ENCODE measurements around the gene SH3BP4.

DNA sequence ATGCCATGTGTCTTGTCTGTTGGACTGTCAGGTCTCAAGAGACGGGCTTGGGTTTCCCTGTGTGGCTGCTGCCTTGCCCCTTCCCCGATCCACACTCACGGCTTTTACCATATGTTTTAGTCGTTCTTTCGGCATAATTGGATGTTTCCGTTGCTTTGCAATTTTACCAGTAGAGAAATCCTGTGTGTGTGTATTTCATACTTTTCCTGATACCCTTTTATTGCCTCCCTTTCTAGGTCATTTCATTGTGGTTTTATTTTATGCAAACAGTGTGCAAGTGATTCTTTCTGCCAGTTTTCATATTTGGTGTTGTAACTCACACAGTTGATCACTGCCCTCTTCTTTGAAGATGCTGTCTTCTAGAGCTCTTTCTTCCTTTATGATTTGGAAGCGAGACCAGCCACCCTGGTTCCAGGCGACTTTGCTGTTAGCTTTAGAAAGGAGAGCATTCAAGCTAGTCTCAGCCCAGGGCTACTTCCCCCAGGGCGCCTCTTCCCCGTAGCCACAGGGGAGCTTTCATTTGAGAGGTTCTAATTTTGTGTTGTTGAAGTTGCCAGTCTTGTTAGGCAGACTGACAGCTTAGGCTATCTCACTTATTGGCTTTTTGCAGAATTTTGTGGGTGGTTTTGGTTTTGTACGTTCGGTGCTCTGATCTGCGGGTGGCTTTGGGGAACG lies 17.0 kb downstream of the SH3BP4 start:
- no peak for TF ChIP-seq POLR2AphosphoS5 (IDR thresholded peaks at IDR 0.05; ENCODE audit: borderline replicate concordance, low read depth, low read length)
- no peak for TF ChIP-seq EZH2 (IDR thresholded peaks at IDR 0.05)
- TF ChIP-seq FOXP2 (optimal IDR thresholded peaks at IDR 0.05; ENCODE audit: control extremely low read depth, extremely low read length, insufficient read depth), result no peak
